Parathyroid adenoma (tissue), 2 donors: ENCODE measurements around the gene RPRML.
"Not testable (repeated sequence)": the region's sequence is repeated elsewhere in the genome, so short reads cannot be mapped to it uniquely, and the experiment has no call there.

Source experiments
- H2AFZ ChIP-seq: fragments of 300-600 bp; sonication (generic); one replicate; pipeline ENCODE4 v1.7.0; 2017; ENCODE audit warnings: antibody characterized with exemption, mild to moderate bottlenecking
- H3K27ac ChIP-seq: fragments of 300-600 bp; sonication (generic); one replicate; pipeline ENCODE4 v1.7.0; 2017
- H3K27me3 ChIP-seq: fragments of 300-600 bp; sonication (generic); one replicate; pipeline ENCODE4 v1.7.0; 2017; ENCODE audit warnings: low read length; ENCODE audit not compliant: control insufficient read depth, insufficient read depth
- H3K36me3 ChIP-seq: fragments of 300-600 bp; sonication (generic); one replicate; pipeline ENCODE4 v1.7.0; 2017; ENCODE audit warnings: low read length; ENCODE audit not compliant: control insufficient read depth, insufficient read depth
- H3K4me1 ChIP-seq: fragments of 300-600 bp; sonication (generic); one replicate; pipeline ENCODE4 v1.7.0; 2017; ENCODE audit warnings: control low read depth
- H3K4me2 ChIP-seq: fragments of 300-600 bp; sonication (generic); one replicate; pipeline ENCODE4 v1.7.0; 2017; ENCODE audit warnings: low read length
- H3K4me3 ChIP-seq: fragments of 300-600 bp; sonication (generic); one replicate; pipeline ENCODE4 v1.7.0; 2017; ENCODE audit warnings: low read depth, low read length
- H3K79me2 ChIP-seq: fragments of 300-600 bp; sonication (generic); one replicate; pipeline ENCODE4 v1.7.0; 2017; ENCODE audit warnings: control low read depth
- H3K9ac ChIP-seq: fragments of 300-600 bp; sonication (generic); one replicate; pipeline ENCODE4 v1.7.0; 2017; ENCODE audit warnings: mild to moderate bottlenecking
- H3K9me3 ChIP-seq: fragments of 300-600 bp; sonication (generic); one replicate; pipeline ENCODE4 v1.7.0; 2017; ENCODE audit warnings: low read length; ENCODE audit not compliant: control insufficient read depth
- TF ChIP-seq, protein P1 (sequence below): fragments of 300-600 bp; sonication (generic); IDR thresholded peaks from one replicate; pipeline ENCODE4 v1.7.0; 2017; ENCODE audit warnings: antibody characterized with exemption, mild to moderate bottlenecking
- donor health status: primary hyperparathyroidism.

The RPRML gene

DNA sequence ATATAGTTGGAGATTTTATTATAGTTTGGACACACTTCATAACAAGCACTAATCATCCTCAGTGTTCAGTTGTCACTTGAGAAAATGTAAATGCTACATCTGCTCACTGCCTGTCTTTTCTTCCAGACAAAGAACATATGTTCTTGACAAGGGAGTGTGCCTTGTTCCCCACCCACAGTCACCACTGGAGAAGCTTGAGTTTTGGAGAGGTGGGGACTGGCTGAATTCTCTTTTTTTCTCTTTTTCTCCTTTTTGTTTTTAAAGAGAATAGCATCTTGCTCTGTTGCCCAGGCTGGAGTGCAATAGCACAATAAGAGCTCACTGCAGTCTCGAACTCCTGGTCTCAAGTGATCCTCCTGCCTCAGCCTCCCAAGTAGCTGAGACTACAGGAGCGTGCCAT lies 15.5 kb downstream of the RPRML start:
- Histone ChIP-seq H3K4me2 (no peak overlapping the region), H3K79me2 (no peaks in the 10 kb centered on the region), H3K27ac (no peak overlapping the region), H3K27me3 (no peaks in the 10 kb centered on the region), H3K9me3 (no peaks in the 10 kb centered on the region), H2AFZ (no peak overlapping the region), H3K4me3 (no peak overlapping the region), H3K4me1 (no peaks in the 10 kb centered on the region), H3K36me3 (no peaks in the 10 kb centered on the region), H3K9ac (no peak overlapping the region)
- TF ChIP-seq, protein P1, sequence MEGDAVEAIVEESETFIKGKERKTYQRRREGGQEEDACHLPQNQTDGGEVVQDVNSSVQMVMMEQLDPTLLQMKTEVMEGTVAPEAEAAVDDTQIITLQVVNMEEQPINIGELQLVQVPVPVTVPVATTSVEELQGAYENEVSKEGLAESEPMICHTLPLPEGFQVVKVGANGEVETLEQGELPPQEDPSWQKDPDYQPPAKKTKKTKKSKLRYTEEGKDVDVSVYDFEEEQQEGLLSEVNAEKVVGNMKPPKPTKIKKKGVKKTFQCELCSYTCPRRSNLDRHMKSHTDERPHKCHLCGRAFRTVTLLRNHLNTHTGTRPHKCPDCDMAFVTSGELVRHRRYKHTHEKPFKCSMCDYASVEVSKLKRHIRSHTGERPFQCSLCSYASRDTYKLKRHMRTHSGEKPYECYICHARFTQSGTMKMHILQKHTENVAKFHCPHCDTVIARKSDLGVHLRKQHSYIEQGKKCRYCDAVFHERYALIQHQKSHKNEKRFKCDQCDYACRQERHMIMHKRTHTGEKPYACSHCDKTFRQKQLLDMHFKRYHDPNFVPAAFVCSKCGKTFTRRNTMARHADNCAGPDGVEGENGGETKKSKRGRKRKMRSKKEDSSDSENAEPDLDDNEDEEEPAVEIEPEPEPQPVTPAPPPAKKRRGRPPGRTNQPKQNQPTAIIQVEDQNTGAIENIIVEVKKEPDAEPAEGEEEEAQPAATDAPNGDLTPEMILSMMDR = no peak

DNA sequence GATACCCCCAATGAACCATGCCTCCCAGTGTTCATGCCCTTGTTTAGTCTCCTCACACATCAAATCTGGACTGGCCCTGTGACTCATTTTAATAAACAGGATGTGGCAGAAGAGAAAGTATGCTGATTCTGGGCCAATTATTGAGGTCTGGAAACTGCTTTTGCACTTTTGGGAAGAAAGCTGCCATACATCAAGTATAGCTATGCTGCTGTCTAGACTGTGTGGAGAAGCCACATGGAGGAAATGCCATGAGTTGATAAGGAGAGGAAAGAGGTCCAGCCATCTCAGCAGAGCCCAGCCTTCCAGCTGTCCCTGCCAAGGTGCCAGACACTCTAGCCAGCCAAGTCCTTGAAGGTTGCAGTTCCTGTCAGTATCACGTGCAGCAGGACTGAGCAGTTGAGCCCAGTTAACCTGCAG lies 16.7 kb downstream of the RPRML start:
- TF ChIP-seq, protein P1 = no peak
- Histone ChIP-seq H3K79me2 (no peaks in the 10 kb centered on the region), H3K4me2 (no peak overlapping the region), H3K36me3 (no peaks in the 10 kb centered on the region), H3K9ac (no peak overlapping the region), H3K4me3 (no peak overlapping the region), H3K9me3 (no peaks in the 10 kb centered on the region), H3K4me1 (no peaks in the 10 kb centered on the region), H3K27me3 (no peaks in the 10 kb centered on the region), H3K27ac (no peak overlapping the region), H2AFZ (no peak overlapping the region)

DNA sequence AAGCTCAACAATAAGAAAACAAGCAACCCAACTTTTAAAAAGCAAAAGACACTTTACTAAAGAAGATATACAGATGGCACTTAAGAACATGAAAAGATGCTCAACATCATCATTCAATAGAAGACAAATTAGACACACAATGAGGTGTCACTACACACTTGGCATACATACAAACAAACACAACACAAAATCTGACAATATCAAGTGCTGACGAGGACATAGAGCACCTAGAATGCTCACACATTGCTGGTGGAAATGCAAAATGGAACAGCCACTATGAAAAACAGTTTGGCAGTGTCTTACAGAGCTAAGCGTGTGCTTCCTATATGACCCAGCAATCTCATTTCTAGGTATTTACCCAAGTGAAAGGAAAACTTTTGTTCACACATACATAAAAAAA lies 18.9 kb downstream of the RPRML start:
- Histone ChIP-seq H3K4me3 (no peak overlapping the region), H3K36me3 (no peaks in the 10 kb centered on the region), H3K79me2 (no peaks in the 10 kb centered on the region), H3K9me3 (no peaks in the 10 kb centered on the region), H3K4me2 (no peak overlapping the region), H3K27me3 (no peaks in the 10 kb centered on the region), H2AFZ (no peak overlapping the region), H3K9ac (no peak overlapping the region), H3K27ac (no peak overlapping the region), H3K4me1 (no peaks in the 10 kb centered on the region)
- TF ChIP-seq, protein P1 = no peak

GRCh38 chr17:46958041-46958591 lies 20.9 kb downstream of the RPRML start:
- TF ChIP-seq, protein P1 = no peak
- H3K9me3 ChIP-seq = no peaks in the 10 kb centered on the region
- H2AFZ ChIP-seq = no peak overlapping the region
- no peaks in the 10 kb centered on the region for H3K4me1 ChIP-seq
- H3K36me3 ChIP-seq = no peaks in the 10 kb centered on the region
- no peak overlapping the region for H3K4me2 ChIP-seq
- H3K9ac ChIP-seq = no peak overlapping the region
- no peaks in the 10 kb centered on the region for H3K79me2 ChIP-seq
- no peaks in the 10 kb centered on the region for H3K27me3 ChIP-seq
- no peak overlapping the region for H3K4me3 ChIP-seq
- H3K27ac ChIP-seq = no peak overlapping the region

- not testable (repeated sequence) for H3K9ac ChIP-seq, H3K36me3 ChIP-seq, H3K27ac ChIP-seq
These were observed 25.9 kb downstream of the RPRML start for GRCh38 chr17:46953191-46953590.

More at GRCh38 chr17:46953191-46953590, 25.9 kb downstream of the RPRML start:
- not testable (repeated sequence) for H3K27me3 ChIP-seq, H3K9me3 ChIP-seq, H3K4me2 ChIP-seq, H3K4me3 ChIP-seq, H3K79me2 ChIP-seq, H2AFZ ChIP-seq, H3K4me1 ChIP-seq
